Left lung (tissue), 10 donors: Measurements from ENCODE around the gene DNAH1. TPM values are rescaled to one million over a fixed set of nuclear protein-coding genes. Genes with fewer than 3 reads are reported as not detected.

Experiments
- ATAC-seq: fragments of 200-7000 bp; cut with Tn5 transposase; one replicate; pipeline ENCODE4 v1.9.1; 2020; ENCODE audit warnings: moderate library complexity
- DNase-seq, 4 donors: peaks; one replicate each; pipeline ENCODE4 v3.0.0-alpha.2; 2013 to 2020
- H3K27ac ChIP-seq, 2 donors: fragments of 200-600 bp; sonication (generic) in 1 of 2; one replicate each; pipeline versions ENCODE4 v1.5.0 to v1.8.0; 2020 to 2021
- H3K27me3 ChIP-seq, 2 donors: fragments of 200-600 bp; sonication (generic) in 1 of 2; one replicate each; pipeline versions ENCODE4 v1.5.0 to v1.8.0; 2020 to 2021
- H3K36me3 ChIP-seq, 2 donors: fragments of 200-600 bp; sonication (generic) in 1 of 2; one replicate each; pipeline versions ENCODE4 v1.5.0 to v1.8.0; 2020 to 2021
- H3K4me1 ChIP-seq, 2 donors: fragments of 200-600 bp; one replicate each; pipeline ENCODE4 v1.8.0; 2021
- H3K4me3 ChIP-seq, 2 donors: fragments of 200-600 bp; sonication (generic) in 1 of 2; one replicate each; pipeline versions ENCODE4 v1.5.0 to v1.8.0; 2020 to 2021; ENCODE audit warnings: mild to moderate bottlenecking in 1 of 2
- H3K9me3 ChIP-seq, 2 donors: fragments of 200-600 bp; sonication (generic) in 1 of 2; one replicate each; pipeline versions ENCODE4 v1.5.0 to v1.8.0; 2020 to 2021
- intact Hi-C, 2 donors: fragments of 100-400 bp; cut with DNase I; formaldehyde crosslinking; loops; one replicate each; pipeline versions ENCODE4 v1.11.2 to v1.14.2; 2022
- polyA plus RNA-seq, 6 donors: library from polyadenylated mRNA; unstranded; fragments of 120-200 nt; gene quantifications; one replicate each; pipeline ENCODE4 v1.2.1, GENCODE V29; 2013; ENCODE audit not compliant: insufficient read length in 6 of 6
- total RNA-seq, 2 donors: library from RNA; stranded (reverse); fragmentation: NEBNext Ultra II Directional; extraction: Animal tissue kit (Norgen Biotek cat#: 25700); gene quantifications; one replicate each; pipeline ENCODE4 v1.2.1, GENCODE V29; 2021
- TF ChIP-seq, protein P1 (sequence below), 2 donors: fragments of 200-600 bp; sonication (generic) in 1 of 2; IDR thresholded peaks; one replicate each; pipeline versions ENCODE4 v1.5.0 to v1.8.0; 2021; ENCODE audit warnings: antibody characterized with exemption in 2 of 2
- donor health status: DM: no; HTN: yes; CAD: no.
- donor health status: DM: no; HTN: no; CAD: no.

Gene DNAH1
- total and polyA plus RNA-seq, 8 donors, result 6.5 to 14.0 (median 9.9) TPM

DNA sequence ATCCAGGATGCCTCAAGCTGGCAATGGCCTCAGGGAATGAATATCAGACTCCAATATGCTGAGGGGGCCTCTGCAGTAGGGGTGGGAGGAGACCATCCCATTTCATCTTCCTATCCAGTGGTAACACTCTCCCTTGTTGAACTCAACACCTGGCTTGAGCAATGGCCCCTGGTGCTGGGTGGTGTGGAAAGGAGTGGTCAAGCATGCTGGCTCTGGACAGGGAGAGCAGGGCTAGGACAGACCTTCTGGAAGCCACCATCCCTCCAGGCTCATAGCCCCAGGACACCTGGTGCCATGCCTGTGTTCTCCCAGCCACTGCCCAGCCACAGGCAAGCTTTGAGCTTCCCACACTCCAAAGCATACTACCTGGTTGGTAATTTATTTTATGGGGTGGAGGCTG is 9.6 kb downstream of the DNAH1 start:
- peak in 1 of 4 donors; percentile 14 for DNase-seq
- ATAC-seq, result no peak
- TF ChIP-seq, protein P1, sequence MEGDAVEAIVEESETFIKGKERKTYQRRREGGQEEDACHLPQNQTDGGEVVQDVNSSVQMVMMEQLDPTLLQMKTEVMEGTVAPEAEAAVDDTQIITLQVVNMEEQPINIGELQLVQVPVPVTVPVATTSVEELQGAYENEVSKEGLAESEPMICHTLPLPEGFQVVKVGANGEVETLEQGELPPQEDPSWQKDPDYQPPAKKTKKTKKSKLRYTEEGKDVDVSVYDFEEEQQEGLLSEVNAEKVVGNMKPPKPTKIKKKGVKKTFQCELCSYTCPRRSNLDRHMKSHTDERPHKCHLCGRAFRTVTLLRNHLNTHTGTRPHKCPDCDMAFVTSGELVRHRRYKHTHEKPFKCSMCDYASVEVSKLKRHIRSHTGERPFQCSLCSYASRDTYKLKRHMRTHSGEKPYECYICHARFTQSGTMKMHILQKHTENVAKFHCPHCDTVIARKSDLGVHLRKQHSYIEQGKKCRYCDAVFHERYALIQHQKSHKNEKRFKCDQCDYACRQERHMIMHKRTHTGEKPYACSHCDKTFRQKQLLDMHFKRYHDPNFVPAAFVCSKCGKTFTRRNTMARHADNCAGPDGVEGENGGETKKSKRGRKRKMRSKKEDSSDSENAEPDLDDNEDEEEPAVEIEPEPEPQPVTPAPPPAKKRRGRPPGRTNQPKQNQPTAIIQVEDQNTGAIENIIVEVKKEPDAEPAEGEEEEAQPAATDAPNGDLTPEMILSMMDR (IDR thresholded peaks at IDR 0.05), result no peak
- H3K9me3 ChIP-seq, result no peaks in the 10 kb centered on the region
- H3K27ac ChIP-seq, result no peak overlapping the region
- no peaks in the 10 kb centered on the region for H3K27me3 ChIP-seq
- H3K4me3 ChIP-seq, result no peak overlapping the region
- no peaks in the 10 kb centered on the region for H3K4me1 ChIP-seq
- intact Hi-C loops, result no loop called here
- peaks cover 0 to 10% of the 10 kb centered on the region in 2 donors for H3K36me3 ChIP-seq

DNA sequence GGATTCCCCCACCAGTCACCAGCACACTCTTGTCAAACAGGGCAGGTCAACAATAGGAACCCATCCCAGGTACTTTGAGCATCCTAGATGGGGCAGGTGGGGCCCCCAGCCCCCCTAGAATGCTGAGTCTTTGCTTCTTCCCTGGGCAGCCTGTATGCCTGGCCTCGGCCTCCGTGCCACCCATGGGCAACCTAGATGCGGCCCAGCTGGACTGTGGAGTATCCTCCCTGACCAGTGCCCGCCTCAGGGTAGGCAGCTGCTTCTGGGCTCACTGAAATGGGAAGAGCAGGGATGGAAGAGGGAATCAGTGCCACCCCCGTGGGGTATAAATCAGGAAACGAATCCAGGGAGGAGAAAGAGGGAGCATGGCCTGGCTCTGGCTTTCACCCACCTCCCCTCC is 10.9 kb downstream of the DNAH1 start:
- no peak overlapping the region for H3K4me3 ChIP-seq
- H3K27me3 ChIP-seq, result no peaks in the 10 kb centered on the region
- H3K4me1 ChIP-seq, result no peaks in the 10 kb centered on the region
- intact Hi-C loops, result no loop called here
- no peak overlapping the region for H3K27ac ChIP-seq
- TF ChIP-seq, protein P1 (IDR thresholded peaks at IDR 0.05), result no peak
- ATAC-seq, result no peak
- H3K36me3 ChIP-seq, result peaks cover 0 to 19% of the 10 kb centered on the region in 2 donors
- H3K9me3 ChIP-seq, result no peaks in the 10 kb centered on the region
- peak in 1 of 4 donors; percentile 52 for DNase-seq

DNA sequence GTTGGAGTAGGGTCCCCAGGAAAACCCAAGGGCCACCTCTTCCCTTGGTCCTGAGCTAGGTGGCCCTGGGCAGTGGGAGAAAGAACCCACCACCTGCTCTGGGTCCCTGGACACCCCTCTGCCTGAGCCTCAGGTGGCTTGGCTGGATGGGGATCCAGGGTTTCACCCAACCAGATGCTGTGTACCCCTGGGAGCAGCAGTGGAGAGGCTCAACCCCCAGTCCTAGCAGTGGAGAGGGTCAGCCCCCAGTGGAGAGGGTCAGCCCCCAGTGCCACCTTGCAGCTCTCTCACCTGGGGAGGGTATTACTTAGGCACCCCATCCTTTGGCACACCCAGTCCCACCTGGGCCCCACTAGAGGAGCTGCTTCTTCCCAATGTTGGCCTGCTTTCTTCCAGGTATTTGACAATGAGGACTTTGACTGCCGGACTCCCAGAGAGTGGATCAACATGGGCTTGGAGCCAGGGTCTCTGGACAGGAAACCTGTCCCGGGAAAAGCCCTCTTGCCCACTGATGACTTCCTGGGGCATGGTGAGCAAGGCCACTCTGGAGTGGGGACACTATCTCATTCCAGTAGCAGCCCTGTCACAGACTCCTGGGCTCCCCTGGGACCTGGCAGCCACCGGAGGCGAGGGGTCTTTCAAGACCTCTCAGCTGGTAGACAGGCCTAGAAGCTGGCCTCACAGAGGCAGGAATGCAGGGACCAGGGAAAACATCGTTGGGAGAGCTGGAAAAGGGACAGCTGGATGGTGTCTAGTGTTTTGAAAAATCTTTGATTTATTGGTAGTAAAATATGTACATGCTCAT is 11.6 kb downstream of the DNAH1 start:
- TF ChIP-seq, protein P1 (IDR thresholded peaks at IDR 0.05), result no peak
- intact Hi-C loops, result no loop called here
- Histone ChIP-seq H3K4me1 (no peaks in the 10 kb centered on the region), H3K9me3 (no peaks in the 10 kb centered on the region), H3K27me3 (no peaks in the 10 kb centered on the region), H3K4me3 (no peak overlapping the region), H3K36me3 (peaks cover 0 to 26% of the 10 kb centered on the region in 2 donors), H3K27ac (no peak overlapping the region)
- DNase-seq (peak in 1 of 4 donors; percentile 54), ATAC-seq (no peak)

DNA sequence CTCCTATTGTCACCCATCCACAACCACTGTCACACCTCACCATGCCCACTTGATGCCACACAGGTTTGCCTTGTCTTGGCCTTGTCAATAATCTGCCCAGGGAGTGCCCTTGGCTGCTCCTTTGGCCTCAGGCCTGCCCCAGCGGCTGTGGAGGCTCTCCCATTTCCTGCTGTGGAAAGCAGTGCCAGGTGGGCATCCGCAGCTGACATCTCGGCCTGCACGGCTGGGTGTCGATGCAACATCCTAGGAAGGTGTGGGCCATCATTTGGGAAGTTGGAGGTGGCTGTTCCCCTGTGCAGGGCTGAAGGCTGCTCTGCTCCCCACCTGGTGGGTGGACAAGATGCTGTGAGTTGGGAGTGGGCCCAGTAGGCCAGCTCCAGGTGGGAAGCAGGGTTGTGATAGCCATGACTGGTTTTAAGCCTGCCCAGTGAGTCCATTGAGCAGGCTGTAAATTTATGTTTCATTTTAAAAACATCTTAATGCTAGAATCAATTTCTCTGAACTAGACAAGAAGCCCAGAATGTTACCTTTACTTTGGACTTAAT is 12.5 kb downstream of the DNAH1 start:
- Histone ChIP-seq H3K4me3 (no peak overlapping the region), H3K4me1 (no peaks in the 10 kb centered on the region), H3K36me3 (peaks cover 0 to 31% of the 10 kb centered on the region in 2 donors), H3K27ac (no peak overlapping the region), H3K9me3 (no peaks in the 10 kb centered on the region), H3K27me3 (no peaks in the 10 kb centered on the region)
- ATAC-seq (no peak), DNase-seq (peak in 1 of 4 donors; percentile 53)
- intact Hi-C loops, result no loop called here
- TF ChIP-seq, protein P1 (IDR thresholded peaks at IDR 0.05), result no peak

DNA sequence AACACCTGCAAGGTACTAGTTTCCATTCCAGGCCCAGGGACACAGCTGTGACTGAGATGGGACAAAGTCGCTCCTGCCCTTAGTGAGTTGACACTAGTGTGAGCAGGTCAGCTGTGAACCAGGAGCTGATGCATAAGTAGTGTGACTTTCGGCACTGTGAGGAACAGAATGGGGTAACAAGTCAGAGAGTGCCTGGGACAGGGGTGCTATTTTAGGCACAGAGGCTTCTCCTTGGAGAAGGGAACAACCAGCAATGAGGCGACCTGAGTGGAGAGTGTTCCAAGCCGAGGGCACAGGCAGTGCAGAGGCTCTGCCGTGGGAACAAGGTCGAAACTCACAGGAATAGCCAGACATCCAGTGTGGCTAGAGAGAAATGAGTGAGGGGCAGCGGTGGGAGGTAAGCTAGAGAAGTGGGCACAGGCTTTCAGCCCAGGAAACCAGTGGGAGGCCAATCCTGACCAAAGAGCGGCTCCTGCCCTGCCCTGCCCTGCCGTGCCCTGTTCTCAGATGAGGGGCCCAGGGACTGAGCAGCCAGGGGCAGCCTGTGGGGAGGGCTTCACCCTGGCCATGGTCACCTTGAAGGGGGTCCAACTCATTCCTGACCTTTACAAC is 14.2 kb downstream of the DNAH1 start:
- H3K4me3 ChIP-seq, result no peak overlapping the region
- intact Hi-C loops, result no loop called here
- no peaks in the 10 kb centered on the region for H3K9me3 ChIP-seq
- DNase-seq (peak in 1 of 4 donors; percentile 37), ATAC-seq (no peak)
- no peak overlapping the region for H3K27ac ChIP-seq
- TF ChIP-seq, protein P1 (IDR thresholded peaks at IDR 0.05), result no peak
- H3K4me1 ChIP-seq, result no peaks in the 10 kb centered on the region
- H3K36me3 ChIP-seq, result peaks cover 0 to 31% of the 10 kb centered on the region in 2 donors
- no peaks in the 10 kb centered on the region for H3K27me3 ChIP-seq
